ENCODE measurements around the gene ARHGAP10.

ARHGAP10 gene

DNA sequence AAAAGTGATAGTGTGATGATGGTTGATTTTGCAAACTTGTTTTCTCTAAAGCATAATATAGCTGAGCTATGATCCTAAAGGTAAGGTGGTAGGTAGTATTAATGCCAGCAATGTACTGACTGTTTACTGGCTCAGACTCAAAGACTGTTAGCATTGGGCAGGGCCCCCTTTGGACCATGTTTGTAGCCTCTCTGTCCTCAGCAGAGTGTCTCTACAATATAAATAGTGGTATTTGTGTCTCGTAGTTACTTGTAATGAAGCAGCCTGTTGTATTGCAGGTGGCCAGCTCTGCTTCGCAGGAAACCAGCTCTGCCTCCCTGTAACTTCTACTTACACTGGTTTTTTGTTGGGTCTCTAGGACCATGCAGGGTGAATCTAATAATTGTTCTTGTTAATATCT lies 70.5 kb downstream of the ARHGAP10 start:
- TF ChIP-seq TAF1 (IDR thresholded peaks at IDR 0.05; ENCODE audit: low read depth, low read length) = no peak
- TF ChIP-seq POLR2A (IDR thresholded peaks at IDR 0.05; ENCODE audit: low read depth, low read length) = no peak
- TF ChIP-seq POLR2AphosphoS5 (IDR thresholded peaks at IDR 0.05; ENCODE audit: low read depth, low read length) = no peak
- TF ChIP-seq SPI1 (IDR thresholded peaks at IDR 0.05; ENCODE audit: low read depth, low read length) = no peak
- no peak for TF ChIP-seq POU2F2 (IDR thresholded peaks at IDR 0.05; ENCODE audit: low read depth, low read length)
- no peak for TF ChIP-seq PAX5 (IDR thresholded peaks at IDR 0.05; ENCODE audit: insufficient read depth, low read length, severe bottlenecking)
- FAIRE-seq (no peak), DNase-seq (ENCODE audit: insufficient read length, low spot score) (no peak)

DNA sequence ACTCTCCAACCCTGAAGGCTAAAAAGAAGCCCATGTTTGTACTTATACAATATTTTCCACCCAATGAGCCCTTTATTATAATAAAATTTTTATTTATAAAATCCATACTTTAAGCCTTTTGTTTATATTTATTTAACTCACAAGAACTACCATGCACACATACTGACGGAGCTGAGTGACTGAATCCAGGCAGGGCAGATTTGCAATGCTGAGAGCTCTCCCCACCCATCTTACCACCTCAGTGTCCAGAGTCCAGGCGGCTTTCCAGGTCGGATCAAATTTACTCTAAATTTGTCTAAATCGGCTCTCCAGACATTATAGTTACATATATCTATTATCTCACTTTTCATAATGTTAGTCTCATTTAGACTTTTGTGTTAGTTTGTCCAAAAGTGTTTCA lies 74.1 kb downstream of the ARHGAP10 start:
- DNase-seq (ENCODE audit: insufficient read length, low spot score) = no peak
- no peak for FAIRE-seq
- TF ChIP-seq POU2F2 (IDR thresholded peaks at IDR 0.05; ENCODE audit: low read depth, low read length) (no peak), SPI1 (IDR thresholded peaks at IDR 0.05; ENCODE audit: low read depth, low read length) (no peak), POLR2AphosphoS5 (IDR thresholded peaks at IDR 0.05; ENCODE audit: low read depth, low read length) (no peak), TAF1 (IDR thresholded peaks at IDR 0.05; ENCODE audit: low read depth, low read length) (no peak), PAX5 (IDR thresholded peaks at IDR 0.05; ENCODE audit: insufficient read depth, low read length, severe bottlenecking) (no peak)

DNA sequence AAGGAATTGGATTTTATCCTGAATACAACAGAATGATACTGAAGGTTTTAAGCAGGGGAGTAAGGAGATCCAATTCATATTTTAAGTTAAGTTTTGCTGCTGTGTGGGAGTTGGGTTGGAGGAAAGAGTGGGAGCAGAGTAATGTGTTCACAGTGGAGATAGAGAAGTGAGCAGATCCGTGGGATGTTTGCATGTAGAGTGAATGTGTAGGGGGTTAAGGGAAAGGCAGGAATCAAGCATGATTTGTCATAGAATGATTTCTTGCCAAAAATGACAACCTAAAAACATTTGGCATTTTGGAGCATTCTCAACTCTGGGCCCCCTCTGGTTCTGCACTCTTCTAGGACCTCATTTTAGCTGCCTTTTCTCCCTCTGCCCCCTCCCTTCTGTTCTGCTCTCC lies 76.6 kb downstream of the ARHGAP10 start:
- TF ChIP-seq POLR2A (IDR thresholded peaks at IDR 0.05; ENCODE audit: low read depth, low read length) = no peak
- TF ChIP-seq SPI1 (IDR thresholded peaks at IDR 0.05; ENCODE audit: low read depth, low read length) = peak; percentile 76
- DNase-seq (ENCODE audit: insufficient read length, low spot score) (no peak), FAIRE-seq (peak; percentile 79)

DNA sequence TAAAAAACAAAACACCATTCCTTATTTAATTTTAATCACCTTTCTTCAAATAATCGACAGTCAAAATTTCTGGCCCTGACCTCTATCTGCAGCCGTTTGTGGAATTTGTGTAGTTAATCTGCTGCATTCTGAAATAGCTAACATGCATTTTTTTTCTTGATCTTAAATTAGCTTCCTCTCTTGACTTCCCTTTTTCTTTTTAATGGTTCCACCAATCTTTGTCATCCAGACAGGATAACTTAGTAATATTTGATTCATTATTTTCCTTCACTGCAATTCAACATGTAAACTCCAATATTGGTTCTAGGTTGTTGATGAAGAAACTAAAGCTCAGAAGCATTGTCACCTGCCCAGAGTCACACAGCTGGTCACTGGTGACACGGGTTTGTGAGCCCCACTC lies 77.3 kb downstream of the ARHGAP10 start:
- FAIRE-seq = no peak
- DNase-seq (ENCODE audit: insufficient read length, low spot score) = no peak
- TF ChIP-seq PAX5 (IDR thresholded peaks at IDR 0.05; ENCODE audit: insufficient read depth, low read length, severe bottlenecking) (no peak), TAF1 (IDR thresholded peaks at IDR 0.05; ENCODE audit: low read depth, low read length) (no peak), SPI1 (IDR thresholded peaks at IDR 0.05; ENCODE audit: low read depth, low read length) (peak; percentile 43)

DNA sequence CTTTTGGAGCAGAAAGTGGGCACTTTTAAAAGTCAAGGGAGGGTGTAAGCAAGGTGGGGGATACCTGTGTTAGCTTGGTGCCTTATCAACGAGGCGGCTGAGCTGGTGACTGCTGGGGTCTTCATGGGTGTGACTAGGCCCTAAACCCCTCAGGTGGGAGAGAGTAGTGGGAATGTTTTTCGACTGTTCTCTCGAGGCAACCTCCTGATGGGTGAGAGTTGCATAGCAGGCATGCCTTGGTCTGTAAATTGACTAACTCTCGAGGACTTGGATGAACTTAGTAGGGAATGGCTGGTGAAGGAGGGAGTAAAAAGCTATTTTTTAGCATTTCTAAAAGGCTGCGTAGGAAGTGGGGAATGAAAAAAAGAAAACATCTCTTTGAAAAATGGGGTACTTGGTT lies 80.0 kb downstream of the ARHGAP10 start:
- DNase-seq (ENCODE audit: insufficient read length, low spot score) (no peak), FAIRE-seq (no peak)
- TF ChIP-seq POLR2A (IDR thresholded peaks at IDR 0.05; ENCODE audit: low read depth, low read length) (no peak), POLR2AphosphoS5 (IDR thresholded peaks at IDR 0.05; ENCODE audit: low read depth, low read length) (no peak), PAX5 (IDR thresholded peaks at IDR 0.05; ENCODE audit: insufficient read depth, low read length, severe bottlenecking) (no peak), SPI1 (IDR thresholded peaks at IDR 0.05; ENCODE audit: low read depth, low read length) (no peak), POU2F2 (IDR thresholded peaks at IDR 0.05; ENCODE audit: low read depth, low read length) (no peak), TAF1 (IDR thresholded peaks at IDR 0.05; ENCODE audit: low read depth, low read length) (no peak)

DNA sequence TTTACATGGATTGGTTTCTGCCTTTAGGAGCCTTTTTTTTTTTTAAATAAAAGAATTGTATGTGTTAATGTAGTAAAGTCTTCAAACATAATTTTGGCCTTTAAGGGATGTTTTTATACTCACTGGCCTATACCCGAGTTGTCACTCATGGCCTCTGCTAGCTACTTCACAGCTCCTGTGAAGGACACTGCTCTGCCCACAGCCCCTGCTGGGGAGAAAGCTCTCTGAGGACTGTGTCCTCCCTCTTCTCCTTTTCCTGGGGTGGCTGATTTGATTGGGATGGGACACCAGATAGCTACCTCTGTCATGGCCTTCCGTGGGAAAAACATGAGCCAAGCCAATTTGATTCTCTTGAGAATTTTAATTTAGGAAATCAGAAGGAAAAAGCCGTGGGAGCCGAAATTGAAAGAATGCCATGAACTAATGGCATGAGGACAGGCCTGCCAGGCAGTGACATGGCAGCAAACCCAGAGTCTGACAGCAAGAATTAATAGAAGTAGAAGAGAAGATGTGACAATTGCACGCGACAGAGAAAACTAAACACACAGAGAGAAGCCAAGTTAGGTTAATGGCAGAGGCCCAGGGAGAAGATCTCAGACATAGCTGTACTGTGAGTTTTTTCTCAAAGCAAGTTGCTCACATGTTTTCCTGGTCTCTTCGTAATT lies 81.4 kb downstream of the ARHGAP10 start:
- FAIRE-seq (no peak), DNase-seq (ENCODE audit: insufficient read length, low spot score) (no peak)
- TF ChIP-seq PAX5 (IDR thresholded peaks at IDR 0.05; ENCODE audit: insufficient read depth, low read length, severe bottlenecking) (no peak), POLR2A (IDR thresholded peaks at IDR 0.05; ENCODE audit: low read depth, low read length) (no peak), POLR2AphosphoS5 (IDR thresholded peaks at IDR 0.05; ENCODE audit: low read depth, low read length) (no peak), SPI1 (IDR thresholded peaks at IDR 0.05; ENCODE audit: low read depth, low read length) (no peak), POU2F2 (IDR thresholded peaks at IDR 0.05; ENCODE audit: low read depth, low read length) (no peak), TAF1 (IDR thresholded peaks at IDR 0.05; ENCODE audit: low read depth, low read length) (no peak)

DNA sequence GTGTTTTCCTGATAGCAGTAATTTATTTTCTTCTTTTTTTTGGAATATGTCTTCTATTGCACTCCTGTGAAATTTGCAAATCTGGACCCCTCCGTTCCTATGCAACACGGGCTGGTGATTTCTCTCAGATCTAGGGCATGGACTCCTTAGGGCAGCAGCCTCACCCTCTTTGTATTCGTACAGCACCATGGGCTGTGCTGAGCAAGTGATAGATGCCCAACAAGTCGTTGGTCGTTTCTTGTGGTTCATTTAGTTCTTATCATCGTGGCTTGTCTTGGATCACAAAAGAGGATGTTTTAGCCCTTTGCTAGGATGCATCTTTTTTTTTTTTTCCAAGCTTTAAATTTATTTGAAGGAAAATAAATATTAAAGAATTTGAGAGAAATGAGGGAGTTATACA lies 82.1 kb downstream of the ARHGAP10 start:
- FAIRE-seq (no peak), DNase-seq (ENCODE audit: insufficient read length, low spot score) (no peak)
- no peak for TF ChIP-seq SPI1 (IDR thresholded peaks at IDR 0.05; ENCODE audit: low read depth, low read length)
- no peak for TF ChIP-seq PAX5 (IDR thresholded peaks at IDR 0.05; ENCODE audit: insufficient read depth, low read length, severe bottlenecking)
- no peak for TF ChIP-seq POLR2A (IDR thresholded peaks at IDR 0.05; ENCODE audit: low read depth, low read length)
- TF ChIP-seq TAF1 (IDR thresholded peaks at IDR 0.05; ENCODE audit: low read depth, low read length) = no peak
- no peak for TF ChIP-seq POU2F2 (IDR thresholded peaks at IDR 0.05; ENCODE audit: low read depth, low read length)

DNA sequence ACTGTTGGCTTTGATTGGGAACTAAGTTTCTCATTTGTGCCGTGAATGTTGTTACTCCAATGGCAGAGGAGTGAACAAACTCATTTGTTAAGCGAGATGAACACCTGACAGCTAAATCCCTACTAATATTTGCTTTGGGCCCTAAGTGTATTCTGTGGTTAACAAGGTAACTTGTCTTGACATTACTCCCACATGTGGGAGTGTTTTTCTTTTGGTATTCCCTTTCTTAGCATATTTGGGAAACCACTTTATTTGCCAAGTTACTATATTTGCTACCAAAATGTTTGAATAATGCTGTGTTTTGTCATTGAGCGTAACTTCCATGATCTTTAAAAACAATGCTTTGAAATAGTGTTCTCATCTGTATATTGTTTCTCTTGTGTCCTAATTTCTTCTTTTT lies 82.5 kb downstream of the ARHGAP10 start:
- DNase-seq (ENCODE audit: insufficient read length, low spot score) (no peak), FAIRE-seq (no peak)
- no peak for TF ChIP-seq POLR2AphosphoS5 (IDR thresholded peaks at IDR 0.05; ENCODE audit: low read depth, low read length)
- no peak for TF ChIP-seq POU2F2 (IDR thresholded peaks at IDR 0.05; ENCODE audit: low read depth, low read length)
- no peak for TF ChIP-seq POLR2A (IDR thresholded peaks at IDR 0.05; ENCODE audit: low read depth, low read length)

DNA sequence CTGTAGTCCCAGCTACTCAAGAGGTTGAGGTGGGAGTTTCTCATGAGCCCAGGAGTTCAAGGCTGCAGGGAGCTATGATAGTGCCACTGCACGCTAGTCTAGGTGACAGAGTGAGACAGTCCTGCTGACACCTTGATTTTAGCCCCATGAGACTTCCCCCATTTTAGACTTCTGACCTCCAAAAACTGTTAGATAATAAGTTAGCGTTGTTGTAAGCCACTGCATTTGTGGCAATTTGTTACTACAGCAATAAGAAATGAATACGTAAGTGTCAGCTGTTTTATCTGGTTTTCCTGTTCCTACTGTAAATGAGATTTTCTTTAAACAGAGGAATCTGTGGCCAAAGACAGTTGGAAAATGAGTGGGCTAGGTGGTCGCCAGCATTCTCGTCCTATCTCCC lies 83.9 kb downstream of the ARHGAP10 start:
- TF ChIP-seq PAX5 (IDR thresholded peaks at IDR 0.05; ENCODE audit: insufficient read depth, low read length, severe bottlenecking) (no peak), TAF1 (IDR thresholded peaks at IDR 0.05; ENCODE audit: low read depth, low read length) (no peak), POLR2A (IDR thresholded peaks at IDR 0.05; ENCODE audit: low read depth, low read length) (no peak), SPI1 (IDR thresholded peaks at IDR 0.05; ENCODE audit: low read depth, low read length) (no peak), POLR2AphosphoS5 (IDR thresholded peaks at IDR 0.05; ENCODE audit: low read depth, low read length) (no peak), POU2F2 (IDR thresholded peaks at IDR 0.05; ENCODE audit: low read depth, low read length) (no peak)
- DNase-seq (ENCODE audit: insufficient read length, low spot score) (no peak), FAIRE-seq (no peak)

DNA sequence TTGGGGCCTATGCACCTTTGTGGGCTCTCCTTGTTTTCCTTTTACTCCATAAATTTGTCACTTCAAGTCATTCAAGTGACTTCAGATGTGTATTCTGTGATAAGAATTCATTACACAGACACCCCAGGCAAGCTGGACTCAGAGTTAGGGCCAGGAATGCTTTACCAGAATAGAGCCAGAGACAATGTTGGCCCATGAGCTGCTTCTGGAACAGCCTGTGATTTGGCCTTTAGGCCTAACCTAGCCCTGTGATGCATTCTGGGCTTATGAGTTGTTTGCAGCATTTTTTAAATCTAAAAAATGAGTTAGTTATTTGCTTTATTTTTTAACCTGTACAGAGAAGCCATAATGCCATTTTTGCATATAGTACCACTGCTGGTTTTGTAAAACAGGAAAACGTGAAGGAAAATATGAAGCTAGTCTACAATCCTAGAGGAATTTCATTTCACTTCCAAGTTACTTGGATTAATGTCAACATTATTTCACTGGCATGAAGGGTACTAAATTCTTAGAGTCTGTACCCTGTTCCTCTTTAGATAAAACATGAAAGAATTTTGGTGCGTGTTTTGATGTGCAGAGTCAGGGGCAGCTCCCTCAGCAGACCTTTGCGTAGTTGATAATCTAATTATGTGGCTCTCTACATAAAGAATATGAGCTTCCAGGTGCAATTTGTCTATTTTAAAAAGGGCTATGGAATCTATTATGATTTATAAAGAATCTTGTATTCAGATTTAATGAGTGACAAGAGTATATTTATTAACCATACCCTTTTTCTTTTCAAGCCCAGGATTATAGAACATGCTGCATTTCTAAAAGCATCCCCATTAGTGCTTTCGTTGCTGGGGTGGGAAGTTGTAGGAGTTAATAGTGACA lies 84.7 kb downstream of the ARHGAP10 start:
- no peak for DNase-seq (ENCODE audit: insufficient read length, low spot score)
- no peak for FAIRE-seq
- TF ChIP-seq PAX5 (IDR thresholded peaks at IDR 0.05; ENCODE audit: insufficient read depth, low read length, severe bottlenecking) (no peak), POU2F2 (IDR thresholded peaks at IDR 0.05; ENCODE audit: low read depth, low read length) (no peak), TAF1 (IDR thresholded peaks at IDR 0.05; ENCODE audit: low read depth, low read length) (no peak), POLR2A (IDR thresholded peaks at IDR 0.05; ENCODE audit: low read depth, low read length) (no peak), SPI1 (IDR thresholded peaks at IDR 0.05; ENCODE audit: low read depth, low read length) (no peak)
